ENCODE data around the gene DCAF8L2.

Gene DCAF8L2

GRCh38 chrX:27575565-27575964 lies 14.6 kb upstream of the DCAF8L2 start:
- H3K4me2 ChIP-seq (ENCODE audit: low read length), result no peak overlapping the region
- TF ChIP-seq CTCF (IDR thresholded peaks at IDR 0.05; ENCODE audit: low read length) (no peak), EZH2 (IDR thresholded peaks at IDR 0.05; ENCODE audit: borderline replicate concordance, low read length) (no peak)
- no peaks in the 10 kb centered on the region for H3F3A ChIP-seq (ENCODE audit: insufficient read depth, low read length)
- no peaks in the 10 kb centered on the region for H4K20me1 ChIP-seq (ENCODE audit: insufficient read depth, low read length)
- no peak overlapping the region for H3K27ac ChIP-seq (ENCODE audit: low read depth, low read length, poor library complexity, severe bottlenecking)
- no peak overlapping the region for H2AFZ ChIP-seq (ENCODE audit: low read length)
- no peaks in the 10 kb centered on the region for H3K4me1 ChIP-seq (ENCODE audit: insufficient read depth, low read length, severe bottlenecking)
- no peak overlapping the region for H3K4me3 ChIP-seq (ENCODE audit: low read depth, low read length, poor library complexity, severe bottlenecking)
- no peaks in the 10 kb centered on the region for H3K27me3 ChIP-seq (ENCODE audit: insufficient read depth, low read length)
- H3K79me2 ChIP-seq (ENCODE audit: insufficient read depth, low read length), result no peaks in the 10 kb centered on the region
- H3K36me3 ChIP-seq (ENCODE audit: insufficient read depth, low read length), result no peaks in the 10 kb centered on the region
- no peaks in the 10 kb centered on the region for H3K9me3 ChIP-seq (ENCODE audit: low read length)
- H3K9ac ChIP-seq (ENCODE audit: low read length), result no peak overlapping the region
- no peaks in the 10 kb centered on the region for H3K9me2 ChIP-seq (ENCODE audit: low read depth, low read length)

DNA sequence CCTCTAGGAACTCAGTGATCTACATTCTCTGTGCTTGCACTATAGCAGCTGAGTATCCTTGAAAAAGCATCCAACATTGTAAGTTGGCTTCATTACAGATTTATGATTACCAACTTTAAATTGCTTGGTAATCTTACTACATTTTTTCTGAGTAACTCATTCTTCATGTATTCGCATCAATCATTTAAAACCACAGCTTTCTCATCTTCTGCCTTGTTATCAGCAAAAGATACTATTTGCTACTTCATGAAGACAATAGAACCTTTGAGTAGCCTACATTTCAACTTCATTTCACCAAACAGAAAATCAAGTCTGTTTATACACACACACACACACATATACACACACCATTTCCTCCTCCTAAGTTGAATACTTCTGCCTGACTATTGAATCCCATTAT lies 6.2 kb upstream of the DCAF8L2 start:
- Histone ChIP-seq H3K79me2 (ENCODE audit: insufficient read depth, low read length) (no peaks in the 10 kb centered on the region), H3K36me3 (ENCODE audit: insufficient read depth, low read length) (no peaks in the 10 kb centered on the region), H3K27ac (ENCODE audit: low read depth, low read length, poor library complexity, severe bottlenecking) (no peak overlapping the region), H3F3A (ENCODE audit: insufficient read depth, low read length) (no peaks in the 10 kb centered on the region), H2AFZ (ENCODE audit: low read length) (no peak overlapping the region), H3K4me1 (ENCODE audit: insufficient read depth, low read length, severe bottlenecking) (no peaks in the 10 kb centered on the region), H3K27me3 (ENCODE audit: insufficient read depth, low read length) (no peaks in the 10 kb centered on the region), H3K9me3 (ENCODE audit: low read length) (no peaks in the 10 kb centered on the region), H3K9ac (ENCODE audit: low read length) (no peak overlapping the region), H4K20me1 (ENCODE audit: insufficient read depth, low read length) (no peaks in the 10 kb centered on the region), H3K9me2 (ENCODE audit: low read depth, low read length) (no peaks in the 10 kb centered on the region), H3K4me3 (ENCODE audit: low read depth, low read length, poor library complexity, severe bottlenecking) (no peak overlapping the region), H3K4me2 (ENCODE audit: low read length) (no peak overlapping the region)
- TF ChIP-seq EZH2 (IDR thresholded peaks at IDR 0.05; ENCODE audit: borderline replicate concordance, low read length) (no peak), CTCF (IDR thresholded peaks at IDR 0.05; ENCODE audit: low read length) (no peak)

- Histone ChIP-seq H3K27ac (ENCODE audit: low read depth, low read length, poor library complexity, severe bottlenecking) (no peak overlapping the region), H3K79me2 (ENCODE audit: insufficient read depth, low read length) (no peaks in the 10 kb centered on the region), H4K20me1 (ENCODE audit: insufficient read depth, low read length) (no peaks in the 10 kb centered on the region), H3K9ac (ENCODE audit: low read length) (no peak overlapping the region), H3K4me2 (ENCODE audit: low read length) (no peak overlapping the region), H3K4me1 (ENCODE audit: insufficient read depth, low read length, severe bottlenecking) (no peaks in the 10 kb centered on the region), H3K27me3 (ENCODE audit: insufficient read depth, low read length) (no peaks in the 10 kb centered on the region), H3K4me3 (ENCODE audit: low read depth, low read length, poor library complexity, severe bottlenecking) (no peak overlapping the region), H3F3A (ENCODE audit: insufficient read depth, low read length) (no peaks in the 10 kb centered on the region), H2AFZ (ENCODE audit: low read length) (no peak overlapping the region), H3K9me3 (ENCODE audit: low read length) (no peaks in the 10 kb centered on the region), H3K9me2 (ENCODE audit: low read depth, low read length) (no peaks in the 10 kb centered on the region), H3K36me3 (ENCODE audit: insufficient read depth, low read length) (no peaks in the 10 kb centered on the region)
- no peak for TF ChIP-seq EZH2 (IDR thresholded peaks at IDR 0.05; ENCODE audit: borderline replicate concordance, low read length)
- no peak for TF ChIP-seq CTCF (IDR thresholded peaks at IDR 0.05; ENCODE audit: low read length)
These were observed 1.8 kb downstream of the DCAF8L2 start for GRCh38 chrX:27591938-27592337.

Measured in OCI-LY1 (cell line).